GM10847 (cell line): ENCODE results near the gene LAMA2.

Experiments used
- POLR2A ChIP-seq: IDR thresholded peaks from 2 replicates; pipeline ENCODE4 v1.6.1; 2011; ENCODE audit not compliant: insufficient read length; ENCODE audit errors: extremely low read depth

The LAMA2 gene

DNA sequence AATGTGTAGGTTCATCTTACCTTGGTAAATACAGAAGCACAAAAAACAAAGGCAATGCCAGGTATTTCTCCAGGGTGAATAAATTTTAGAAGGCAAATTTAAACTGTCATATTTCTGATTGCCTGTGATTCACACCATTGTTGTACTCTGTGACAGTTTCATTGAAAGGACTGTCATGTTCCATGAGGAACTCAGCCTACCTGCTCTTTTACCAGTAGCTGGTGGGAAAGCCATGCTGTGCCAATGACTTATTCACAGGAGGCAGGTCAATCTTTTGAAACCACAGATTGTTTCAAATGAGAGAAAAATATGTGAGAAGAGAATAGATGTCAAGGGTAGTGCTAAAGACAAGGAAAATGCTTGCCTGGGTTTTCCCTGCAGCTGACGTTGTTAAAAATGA lies 206.4 kb downstream of the LAMA2 start:
- no peak for TF ChIP-seq POLR2A

DNA sequence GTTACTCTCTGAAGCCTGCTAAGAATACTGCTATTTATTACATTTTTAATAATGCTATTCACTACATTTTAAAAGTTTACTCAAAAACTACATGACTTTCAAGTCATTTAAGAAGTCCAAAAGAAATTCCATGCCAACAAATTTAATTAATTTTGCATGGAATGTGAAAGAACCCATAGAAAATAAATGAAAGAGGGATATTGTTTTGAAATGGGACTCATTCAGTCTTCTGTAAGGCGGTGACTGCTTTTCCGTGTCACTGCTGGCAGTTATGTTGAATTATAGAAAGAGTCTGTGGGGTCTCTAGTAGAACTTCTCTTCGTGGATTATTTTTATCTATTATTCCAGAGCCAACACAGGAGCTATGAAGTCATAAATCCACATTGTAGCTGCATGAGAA lies 211.2 kb downstream of the LAMA2 start:
- no peak for TF ChIP-seq POLR2A

GRCh38 chr6:129096651-129097290 lies 213.8 kb downstream of the LAMA2 start:
- no peak for TF ChIP-seq POLR2A

- no peak for TF ChIP-seq POLR2A
Observed at GRCh38 chr6:129098061-129098553, 215.2 kb downstream of the LAMA2 start.

DNA sequence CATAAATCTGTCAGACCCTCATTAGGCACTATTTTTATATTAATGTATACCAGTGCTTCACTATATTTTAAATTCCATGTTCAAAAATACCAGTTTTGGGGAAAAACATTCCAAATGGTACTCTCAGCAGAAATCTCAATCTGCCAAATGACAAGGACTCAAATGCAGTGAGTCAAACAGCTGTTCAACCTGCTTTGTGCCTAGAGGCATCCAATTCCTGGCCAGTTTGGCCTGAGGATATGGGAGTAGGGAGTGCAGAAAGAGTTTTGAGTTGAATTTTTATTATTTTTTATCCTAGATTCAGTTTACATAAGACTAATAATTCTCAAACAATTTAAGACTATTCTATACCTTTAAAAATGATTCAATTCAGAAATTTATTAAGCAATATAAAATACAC lies 216.8 kb downstream of the LAMA2 start:
- no peak for TF ChIP-seq POLR2A

GRCh38 chr6:129100164-129100563 lies 217.2 kb downstream of the LAMA2 start:
- TF ChIP-seq POLR2A, result no peak

DNA sequence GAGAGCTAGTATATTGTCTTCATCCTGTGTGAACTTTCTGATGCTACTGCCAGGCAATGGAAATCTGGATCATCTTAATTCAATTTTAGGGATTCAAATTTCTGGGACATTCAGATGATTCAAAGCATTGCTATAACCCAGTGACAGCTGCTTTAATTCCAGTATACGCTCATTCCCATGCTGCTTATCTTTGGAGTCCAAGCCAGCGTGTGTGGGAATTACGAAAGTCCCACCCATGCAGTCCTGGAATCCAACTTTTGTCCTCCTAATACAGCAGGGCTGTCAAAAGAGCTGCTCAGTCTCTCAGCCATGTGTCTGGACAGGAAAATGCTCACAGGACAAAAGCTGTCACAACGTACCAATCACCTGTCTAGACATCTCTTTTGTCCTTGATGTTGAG lies 219.8 kb downstream of the LAMA2 start:
- TF ChIP-seq POLR2A, result no peak

- no peak for TF ChIP-seq POLR2A
Observed at GRCh38 chr6:129104131-129104530, 221.2 kb downstream of the LAMA2 start.

DNA sequence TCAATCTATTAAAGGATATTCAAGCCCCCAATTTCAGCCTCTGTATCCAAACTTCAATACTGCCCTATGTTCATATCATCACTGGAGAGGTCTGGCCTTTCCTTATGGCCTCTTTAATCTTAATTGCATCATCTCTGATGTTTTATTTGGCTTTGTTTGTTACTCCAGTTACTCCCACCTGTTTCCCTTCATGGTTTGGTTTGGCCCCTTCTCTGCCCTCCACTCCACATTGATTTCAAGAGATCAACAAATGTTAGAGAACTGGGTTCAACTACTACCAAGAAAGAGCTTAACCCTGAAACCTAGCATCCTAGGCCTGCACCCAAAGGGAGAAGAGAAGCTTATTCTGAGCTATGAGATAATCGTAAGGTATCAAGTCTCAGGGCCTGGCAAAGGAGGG lies 221.6 kb downstream of the LAMA2 start:
- TF ChIP-seq POLR2A, result no peak

DNA sequence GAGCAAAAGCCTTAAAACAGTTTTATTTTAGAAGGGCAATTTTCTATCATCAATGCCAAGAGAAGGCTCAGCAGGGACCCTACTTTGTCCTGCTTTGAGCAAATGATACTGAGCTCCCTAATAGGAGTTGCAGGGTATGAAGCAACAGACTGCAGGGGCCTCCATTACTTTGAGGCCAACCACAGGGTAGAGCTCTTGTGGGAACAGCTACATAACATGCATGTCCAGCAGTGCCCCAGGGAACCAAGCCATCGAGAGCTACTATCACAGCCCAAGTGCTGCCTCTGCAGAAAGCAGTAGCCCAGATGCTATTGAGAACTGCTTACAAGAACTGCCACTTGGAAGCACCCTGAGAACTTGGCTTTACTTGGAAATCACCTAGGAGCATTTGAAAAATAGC lies 222.1 kb downstream of the LAMA2 start:
- no peak for TF ChIP-seq POLR2A

DNA sequence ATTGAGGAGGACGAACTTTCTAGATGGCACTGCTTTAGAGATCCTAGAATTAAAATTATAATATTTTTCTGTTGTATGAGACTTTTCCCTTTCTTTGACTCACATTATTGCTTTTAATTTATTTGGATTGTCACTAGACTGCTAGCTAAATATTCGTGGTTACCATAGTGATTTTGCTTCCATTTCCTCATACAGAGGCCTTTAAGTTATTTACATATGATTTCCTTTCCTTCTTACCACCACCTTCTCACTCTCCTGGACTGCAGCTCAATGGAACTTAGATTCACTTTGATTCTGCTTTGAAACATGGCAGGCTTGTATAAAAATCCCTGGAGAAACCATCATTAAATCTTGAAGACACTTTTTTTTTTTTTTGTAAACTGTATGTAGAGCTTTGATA lies 222.9 kb downstream of the LAMA2 start:
- no peak for TF ChIP-seq POLR2A

GRCh38 chr6:129108337-129108736 lies 225.4 kb downstream of the LAMA2 start:
- TF ChIP-seq POLR2A, result no peak

GRCh38 chr6:129110690-129111343 lies 227.9 kb downstream of the LAMA2 start:
- no peak for TF ChIP-seq POLR2A

DNA sequence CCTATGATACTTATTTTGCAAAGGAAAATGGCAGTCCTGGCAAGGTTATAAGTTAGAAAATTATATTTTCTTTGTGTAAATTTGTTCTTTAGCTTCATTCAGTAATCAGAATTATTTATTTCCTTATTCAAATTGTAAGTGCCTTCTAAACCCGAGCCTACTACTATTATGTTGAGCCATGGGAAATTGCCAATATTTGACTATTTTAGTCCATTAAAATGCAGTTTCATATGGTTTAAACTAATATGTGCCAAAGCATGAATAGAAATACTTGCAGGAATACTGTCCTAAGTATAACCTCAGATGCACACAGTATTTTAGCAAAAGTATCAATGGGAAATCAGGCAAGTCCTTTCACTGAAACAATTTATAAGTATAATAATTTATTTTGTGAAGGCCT lies 228.4 kb downstream of the LAMA2 start:
- TF ChIP-seq POLR2A, result no peak

- no peak for TF ChIP-seq POLR2A
Observed at GRCh38 chr6:129111853-129112252, 228.9 kb downstream of the LAMA2 start.

- TF ChIP-seq POLR2A, result no peak
Observed at GRCh38 chr6:129112591-129112990, 229.7 kb downstream of the LAMA2 start.

DNA sequence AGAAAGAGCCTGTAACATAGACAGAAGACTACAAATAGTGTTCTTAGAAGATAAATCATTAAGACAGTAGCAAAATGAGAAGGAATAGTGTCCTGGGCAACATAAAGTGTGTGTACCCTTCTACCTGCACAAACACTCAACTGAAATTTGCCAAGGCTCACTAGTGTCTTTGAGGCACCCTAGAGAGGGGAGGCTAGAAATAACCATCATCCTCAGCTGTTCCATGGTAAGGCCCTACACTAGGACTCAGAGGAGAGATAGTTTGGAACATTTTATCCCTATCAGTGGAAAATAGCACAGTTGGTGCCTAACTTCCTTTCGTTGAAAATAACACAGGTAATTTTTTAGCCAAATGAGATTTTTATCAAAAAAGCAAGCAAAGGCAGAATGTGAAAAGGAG lies 230.7 kb downstream of the LAMA2 start:
- no peak for TF ChIP-seq POLR2A
